T-helper 1 cell treated with Interleukin-12 subunit alpha and Interleukin-12 subunit beta and Interleukin-4 antibody, amounts not matched to agents 30 ng/mL and 1 ng/mL, for 36 hours (primary cell): ENCODE results near the gene ERF. TPM values are rescaled to one million over a fixed set of nuclear protein-coding genes. Genes with fewer than 3 reads are reported as not detected.

ENCODE experiments used
- intact Hi-C: fragments of 100-400 bp; cut with micrococcal nuclease; formaldehyde crosslinking; loops from one replicate; pipeline ENCODE4 v1.15.1; 2024
- total RNA-seq: library from RNA; stranded (reverse); gene quantifications from 2 replicates; pipeline ENCODE4 v1.2.3, GENCODE V29; 2022

The ERF gene
- total RNA-seq, 1 donor from 2014 or later, result 41.8 TPM

DNA sequence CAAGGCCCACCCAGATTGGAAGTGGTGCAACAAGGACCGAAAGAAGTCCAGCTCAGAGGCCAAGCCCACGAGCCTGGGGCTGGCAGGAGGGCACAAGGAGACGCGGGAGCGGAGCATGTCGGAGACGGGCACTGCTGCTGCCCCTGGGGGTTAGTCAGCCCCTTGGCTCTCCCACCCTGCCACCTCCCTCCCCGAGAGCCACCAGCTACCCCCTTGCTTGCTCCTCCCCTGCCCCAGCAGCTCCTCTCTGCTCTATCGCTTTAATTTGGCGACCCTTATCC lies 32.8 kb upstream of the ERF start:
- intact Hi-C loops, result no loop called here

DNA sequence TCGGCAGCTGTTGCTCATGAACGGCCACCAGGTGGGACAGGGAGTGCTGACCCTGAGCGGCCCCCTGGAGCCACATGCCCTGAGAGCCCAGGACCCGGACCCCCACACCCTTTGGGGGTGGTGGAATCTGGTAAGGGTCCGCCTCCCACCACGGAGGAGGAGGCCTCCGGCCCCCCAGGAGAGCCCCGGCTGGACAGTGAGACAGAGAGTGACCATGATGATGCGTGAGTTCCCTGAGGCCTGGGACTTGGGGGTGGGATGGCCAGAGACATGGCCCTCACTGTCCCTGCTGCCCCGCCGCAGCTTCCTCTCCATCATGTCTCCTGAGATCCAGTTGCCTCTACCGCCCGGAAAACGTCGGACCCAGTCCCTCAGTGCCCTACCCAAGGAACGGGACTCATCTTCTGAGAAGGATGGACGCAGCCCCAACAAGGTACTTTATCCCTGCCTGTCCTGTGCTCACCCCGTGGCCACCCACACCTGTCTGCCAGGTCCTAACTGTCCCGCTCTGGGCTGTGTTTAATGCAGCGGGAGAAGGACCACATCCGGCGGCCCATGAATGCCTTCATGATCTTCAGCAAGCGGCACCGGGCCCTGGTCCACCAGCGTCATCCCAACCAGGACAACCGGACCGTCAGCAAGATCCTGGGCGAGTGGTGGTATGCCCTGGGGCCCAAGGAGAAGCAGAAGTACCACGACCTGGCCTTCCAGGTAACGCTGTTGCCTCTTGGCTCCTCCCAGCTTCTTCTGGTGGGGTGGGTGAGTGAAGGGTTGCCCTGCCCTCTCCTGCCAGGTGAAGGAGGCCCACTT lies 32.3 kb upstream of the ERF start:
- intact Hi-C loops, result no loop called here

DNA sequence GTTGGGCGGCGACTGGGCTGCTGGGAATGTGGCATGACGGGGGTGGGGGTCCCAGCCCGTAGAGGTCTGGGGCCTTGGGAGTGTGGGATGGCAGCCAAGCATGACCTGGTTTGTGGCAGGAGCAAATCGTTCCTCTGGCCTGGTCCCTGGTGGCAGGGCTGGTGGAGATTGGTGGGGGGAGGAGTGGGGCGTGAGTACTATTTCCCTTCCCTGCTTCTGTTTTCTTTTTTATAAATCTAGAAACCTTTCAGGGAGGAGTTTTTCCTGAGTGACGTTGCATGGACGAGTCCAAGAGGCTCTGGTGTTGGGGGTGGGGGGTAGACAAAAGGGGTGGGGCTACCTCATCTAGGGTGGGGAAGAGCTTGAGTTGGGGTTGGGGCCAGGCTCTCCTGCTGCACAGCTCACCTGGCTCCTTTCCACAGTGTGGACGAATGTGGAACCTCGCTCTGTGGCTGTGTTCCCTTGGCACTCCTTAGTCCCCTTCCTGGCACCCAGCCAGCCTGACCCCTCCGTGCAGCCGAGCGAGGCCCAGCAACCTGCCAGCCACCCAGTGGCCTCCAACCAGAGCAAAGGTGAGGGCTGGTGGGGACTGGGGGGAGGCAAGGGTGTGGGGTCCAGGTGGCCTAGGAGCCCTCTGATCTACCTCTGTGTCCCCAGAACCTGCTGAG lies 31.6 kb upstream of the ERF start:
- intact Hi-C loops, result no loop called here

DNA sequence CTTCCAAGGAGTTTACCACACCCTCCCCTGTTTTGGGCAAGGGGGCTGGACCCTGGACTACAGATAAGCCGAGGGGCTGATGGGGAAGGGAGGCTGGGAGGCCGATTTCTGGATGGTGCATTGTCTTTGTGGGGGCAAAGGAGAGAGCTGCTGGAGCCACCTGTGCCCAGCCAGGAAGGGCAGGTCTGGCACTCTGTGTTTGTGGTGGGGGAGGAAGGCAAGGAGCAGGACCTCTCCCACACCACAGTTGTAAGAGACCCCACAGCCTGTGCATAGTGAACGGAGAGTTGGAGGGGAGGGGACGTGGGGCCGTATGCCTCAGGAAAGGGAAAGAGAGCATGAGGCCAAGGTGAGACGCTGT lies 31.0 kb upstream of the ERF start:
- intact Hi-C loops, result no loop called here

DNA sequence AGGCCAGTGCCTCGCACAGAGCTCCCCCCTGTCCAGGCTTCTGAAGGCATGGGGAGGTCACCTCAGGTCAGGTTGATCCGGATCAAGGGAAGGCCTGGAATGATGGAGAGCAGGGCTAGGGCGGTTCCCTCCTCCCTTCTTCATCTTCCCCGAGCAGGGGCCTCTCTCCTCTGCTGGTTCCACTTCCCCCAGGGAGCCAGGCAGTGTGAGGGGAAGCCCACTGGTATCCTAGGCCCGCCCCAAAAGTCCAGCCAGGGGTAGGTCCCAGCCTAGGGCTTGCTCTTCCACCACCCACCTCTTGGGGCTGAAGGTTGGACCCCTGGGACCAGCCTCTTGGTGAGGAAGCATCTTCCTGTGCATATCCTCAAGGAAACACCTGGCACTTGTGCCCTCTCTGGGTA lies 30.6 kb upstream of the ERF start:
- intact Hi-C loops, result no loop called here

DNA sequence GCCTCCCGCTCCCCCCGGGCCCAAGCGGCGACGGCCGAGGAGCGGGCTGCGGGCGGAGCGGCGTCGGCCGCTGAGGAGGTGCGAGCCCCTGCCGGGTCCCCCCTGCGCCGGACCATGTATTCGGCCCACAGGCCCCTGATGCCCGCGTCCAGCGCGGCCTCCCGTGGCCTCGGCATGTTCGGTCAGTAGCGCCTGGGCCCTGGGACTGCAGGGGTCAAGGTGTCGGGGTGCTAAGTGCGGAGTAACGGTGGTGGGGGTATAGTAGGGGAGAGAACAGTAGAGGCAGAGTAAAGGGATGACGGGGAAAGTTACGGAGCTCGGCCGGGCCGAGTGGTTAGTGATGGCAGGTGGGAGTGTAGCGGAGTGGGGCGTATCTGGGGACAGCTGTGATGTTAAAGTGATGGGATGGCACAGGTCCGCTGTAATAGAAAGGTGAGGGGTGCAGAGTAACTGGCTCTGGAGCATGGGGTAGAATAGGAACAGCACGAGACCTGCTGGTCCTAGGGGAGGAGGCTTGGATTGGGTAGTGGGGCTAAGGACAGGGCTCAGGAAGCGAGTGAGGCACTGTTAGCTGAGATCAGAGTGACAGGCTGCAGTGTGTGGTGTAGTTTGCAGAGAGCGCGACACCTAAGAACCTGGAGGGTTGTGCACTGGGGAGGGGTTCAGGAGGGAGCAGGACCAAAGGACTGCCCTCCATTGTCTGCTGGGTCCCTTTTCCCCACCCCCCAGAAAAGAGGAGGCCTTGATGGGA lies 29.8 kb upstream of the ERF start:
- intact Hi-C loops, result loop anchor here (5.0 kb wide), 2 partner anchors 402 to 1022 kb away; partner anchors contain the start of genes ARHGEF1 and HNRNPUL1

DNA sequence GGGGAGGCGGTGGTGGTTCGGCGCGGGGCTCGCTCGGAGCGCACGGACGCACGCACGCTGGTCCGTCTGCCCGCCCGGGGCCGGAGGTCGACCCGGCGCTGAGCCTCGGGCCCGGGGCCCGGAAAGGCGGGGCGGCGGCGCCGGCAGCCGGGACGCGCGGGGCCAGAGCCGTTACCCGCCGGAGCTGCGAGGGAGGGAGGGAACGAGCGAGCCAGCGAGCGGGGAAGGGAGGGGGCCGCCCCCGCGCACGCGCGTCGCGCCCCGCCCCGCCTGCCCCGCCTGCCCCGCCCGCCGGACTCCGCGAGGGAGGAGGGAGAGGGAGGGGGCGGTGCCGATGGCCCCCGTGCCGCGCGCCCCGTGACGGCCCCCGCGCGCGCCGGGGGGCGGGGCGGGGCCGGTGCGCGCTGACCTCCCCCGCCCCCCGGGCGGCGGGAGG lies 29.2 kb upstream of the ERF start:
- intact Hi-C loops, result loop anchor here (5.0 kb wide), 2 partner anchors 402 to 1022 kb away; partner anchors contain the start of genes ARHGEF1 and HNRNPUL1

DNA sequence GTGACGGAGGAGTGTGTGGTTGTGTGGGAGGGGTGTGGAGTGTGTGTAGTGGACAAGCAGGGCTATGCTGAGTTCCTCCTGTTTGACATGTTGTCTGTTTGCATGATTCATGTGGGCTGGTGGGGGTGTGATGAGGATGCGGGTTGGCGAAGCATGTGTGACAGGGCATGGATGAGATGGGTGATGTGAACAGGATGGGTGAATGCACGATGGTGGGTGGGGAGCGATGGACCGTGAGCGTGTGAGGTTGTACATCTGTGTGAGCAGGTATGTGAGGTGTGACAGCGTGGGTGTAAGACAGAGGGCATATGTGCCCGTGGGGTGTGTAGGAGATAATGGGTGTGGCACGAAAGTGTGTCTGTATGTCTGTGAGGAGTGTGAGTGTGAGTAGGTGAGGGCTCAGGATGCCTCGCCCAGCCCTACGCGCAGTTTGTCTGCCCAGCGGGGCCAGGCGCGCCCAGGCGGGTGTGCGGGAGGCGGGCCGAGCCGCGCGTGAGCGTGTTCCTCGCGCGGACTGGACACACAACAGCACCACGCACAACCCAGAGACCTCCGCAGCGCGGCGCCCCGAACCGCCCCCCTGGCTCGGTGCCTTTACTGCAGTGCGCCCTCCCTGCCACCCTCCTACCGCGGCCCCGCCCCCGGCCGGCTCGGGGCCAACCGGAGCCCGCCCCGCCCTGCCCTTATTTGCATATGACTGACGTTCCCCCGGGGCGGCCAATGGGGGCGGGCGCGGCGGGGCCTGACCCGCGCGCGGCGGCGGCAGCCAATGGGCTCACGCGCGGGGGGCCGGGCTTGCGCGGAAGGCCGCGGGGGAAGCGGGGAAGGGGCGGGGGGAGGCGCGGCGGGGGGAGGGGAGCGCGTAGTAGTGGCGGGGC lies 28.5 kb upstream of the ERF start:
- intact Hi-C loops, result loop anchor here (1.0 to 5.0 kb wide), 13 partner anchors 15 to 1021 kb away; partner anchors contain the start of genes ARHGEF1, ERF, HNRNPUL1 and MEGF8

DNA sequence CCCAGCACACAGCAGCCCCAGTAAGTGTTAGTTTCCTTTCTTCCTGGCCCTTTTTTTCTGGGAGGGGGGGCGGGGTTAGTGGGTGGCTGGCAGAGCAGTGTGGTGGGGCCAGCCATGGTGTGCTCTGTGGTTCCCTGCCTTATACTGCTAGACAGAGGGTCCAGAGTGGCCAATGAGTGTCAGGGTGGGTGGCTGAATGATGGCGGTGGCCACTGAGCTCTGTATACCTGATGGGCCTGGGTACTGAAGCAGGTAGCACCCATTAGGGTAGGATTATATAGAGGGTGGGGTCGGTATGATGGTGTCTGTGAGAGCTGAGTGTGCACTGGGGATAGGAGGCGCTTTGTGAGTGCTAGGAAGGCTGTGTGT lies 27.9 kb upstream of the ERF start:
- intact Hi-C loops, result loop anchor here (1.0 to 5.0 kb wide), 13 partner anchors 15 to 1021 kb away; partner anchors contain the start of genes ARHGEF1, ERF, HNRNPUL1 and MEGF8

DNA sequence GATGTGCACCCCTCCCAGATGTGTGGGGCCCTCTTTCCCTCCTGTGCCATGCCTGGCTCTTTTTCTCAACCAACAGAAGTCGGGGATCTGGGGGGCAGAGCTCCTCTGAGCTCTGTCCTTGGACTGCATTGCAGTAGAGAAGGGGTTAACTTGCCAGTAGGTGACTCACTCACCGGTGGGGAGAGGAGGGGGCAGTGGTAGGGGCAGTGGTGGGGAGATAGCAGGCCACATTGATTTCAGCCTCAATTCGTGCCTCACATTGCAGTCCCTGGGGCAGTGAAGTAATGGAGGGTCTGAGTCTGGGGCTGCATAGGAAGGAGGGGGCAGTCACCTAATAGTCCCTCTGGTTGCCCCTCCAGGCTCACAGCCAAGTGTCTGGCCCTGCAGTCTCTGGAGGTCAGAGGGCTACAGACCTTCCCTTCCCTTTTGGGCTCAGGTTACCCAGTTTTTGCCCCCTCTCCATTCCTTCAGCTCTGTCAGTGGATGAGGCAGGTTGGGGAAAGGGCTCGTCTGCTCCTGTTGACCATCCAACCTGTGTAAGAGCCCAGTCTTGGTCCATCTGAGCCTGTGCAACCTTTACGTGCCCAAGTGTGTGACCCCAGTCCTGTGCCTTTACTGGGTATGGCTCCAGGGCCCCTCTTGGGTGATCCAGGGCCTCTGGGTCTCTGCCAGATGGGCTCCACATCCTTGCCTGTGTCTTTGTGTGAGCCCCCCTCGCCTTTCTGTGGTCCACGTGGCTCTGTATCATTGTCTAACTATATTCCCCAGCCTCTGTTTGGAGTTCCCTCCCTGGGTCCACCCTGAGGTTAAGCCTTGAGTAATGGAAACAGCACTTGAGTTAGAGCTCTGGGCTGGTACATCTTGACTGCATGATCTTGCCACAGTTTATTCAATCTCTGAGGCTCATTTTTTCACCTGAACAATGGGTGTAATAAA lies 27.2 kb upstream of the ERF start:
- intact Hi-C loops, result loop anchor here (2.0 to 5.0 kb wide), 3 partner anchors 323 to 1020 kb away; partner anchors contain the start of genes ARHGEF1, HNRNPUL1 and RABAC1

DNA sequence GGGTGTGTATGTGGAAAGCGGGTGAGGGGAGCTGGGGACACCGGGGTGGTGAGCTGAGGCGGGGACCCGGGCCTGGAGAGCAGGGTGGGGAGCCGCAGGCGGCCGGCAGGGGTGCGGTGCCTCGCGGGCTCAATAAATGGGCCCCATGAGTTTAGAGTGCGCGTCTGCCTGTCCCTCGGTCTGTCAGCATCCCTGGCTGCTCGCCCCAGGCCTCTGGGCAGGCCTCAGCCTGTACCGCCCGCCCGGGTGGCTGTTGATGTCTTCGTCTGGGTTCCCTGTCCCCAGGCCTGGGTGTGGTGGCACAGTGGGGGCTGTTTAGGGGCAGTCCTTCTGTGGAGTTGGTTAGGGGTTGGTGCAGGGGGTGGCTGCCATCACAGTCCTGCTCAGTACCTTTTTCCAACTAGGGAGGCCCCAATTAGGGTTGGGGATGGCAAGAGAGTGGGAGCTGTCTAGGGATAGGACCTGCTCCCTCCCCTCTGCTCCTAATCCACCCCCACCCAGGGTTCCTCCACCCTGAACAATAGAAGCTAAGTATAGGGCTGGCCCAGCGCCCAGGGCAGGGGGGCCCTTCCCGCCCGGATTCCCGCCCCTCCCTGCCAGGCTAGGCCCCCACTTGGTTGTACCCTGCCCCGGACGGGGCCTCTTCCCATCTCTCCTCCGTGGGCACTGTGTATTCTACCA lies 26.4 kb upstream of the ERF start:
- intact Hi-C loops, result loop anchor here (2.0 to 5.0 kb wide), 3 partner anchors 322 to 1019 kb away; partner anchors contain the start of genes ARHGEF1, HNRNPUL1 and RABAC1

DNA sequence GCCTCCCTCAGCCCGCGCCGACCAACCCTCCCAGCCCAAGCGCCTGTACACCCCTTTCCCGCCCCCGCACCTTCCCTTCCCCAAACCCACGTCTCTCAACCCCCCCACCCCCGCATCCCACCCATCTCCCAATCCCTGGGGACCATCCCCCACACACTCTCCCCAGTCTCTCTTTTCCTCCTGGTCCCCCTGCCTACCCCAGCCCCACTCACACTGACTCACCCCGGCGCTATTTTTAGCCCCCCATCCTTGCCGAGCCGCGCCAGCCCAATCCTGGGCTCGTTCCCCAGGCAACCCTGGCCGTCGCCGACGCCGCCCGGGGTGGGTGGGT lies 25.9 kb upstream of the ERF start:
- intact Hi-C loops, result loop anchor here (1.0 to 5.0 kb wide), 4 partner anchors 147 to 1018 kb away; partner anchors contain the start of genes ARHGEF1, HNRNPUL1 and RABAC1

DNA sequence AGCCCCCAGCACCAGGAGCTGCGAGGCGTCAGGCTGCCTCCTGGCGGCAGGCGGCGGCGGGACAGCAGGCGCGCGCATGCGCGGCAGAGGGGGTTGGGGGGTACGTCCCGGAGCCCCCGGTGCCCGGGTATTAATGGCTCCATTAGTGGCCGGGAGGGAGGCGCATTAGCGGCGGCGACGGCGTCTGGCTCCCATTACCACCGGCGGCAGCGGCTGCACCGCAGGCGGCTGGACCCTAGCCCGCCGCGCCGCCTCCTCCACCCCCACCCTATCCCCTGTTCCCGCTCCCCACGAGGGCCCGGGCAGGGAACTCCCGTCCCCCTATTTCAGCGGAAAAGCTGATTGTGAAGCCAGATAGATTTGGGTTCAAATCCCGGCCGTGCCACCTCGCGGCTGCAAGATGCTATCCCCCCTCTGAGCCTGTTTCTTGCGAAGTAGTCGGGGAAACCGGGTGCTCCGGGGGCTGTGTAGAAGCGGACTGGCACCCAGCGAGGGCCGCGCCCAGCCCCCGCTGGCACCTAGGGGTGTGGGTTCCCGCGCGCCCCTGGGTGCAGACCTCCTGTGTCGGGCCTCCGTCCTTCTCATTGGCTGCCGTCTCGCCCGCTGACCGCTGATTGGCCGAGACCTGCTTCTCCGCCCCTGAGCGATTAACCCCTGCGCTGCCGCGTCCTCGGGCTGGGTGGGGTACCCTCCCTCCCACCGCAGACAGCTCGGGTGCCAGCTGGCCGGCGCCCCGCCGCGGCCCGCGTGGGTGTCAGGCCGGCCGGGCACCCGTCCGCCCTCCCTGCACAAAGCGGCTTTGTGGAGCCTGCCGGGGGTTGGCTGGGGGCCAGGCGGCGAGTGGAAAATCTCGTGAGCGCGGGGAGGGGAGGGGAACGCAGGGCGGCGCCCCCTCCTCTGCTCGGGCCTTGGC lies 25.2 kb upstream of the ERF start:
- intact Hi-C loops, result loop anchor here (1.0 to 5.0 kb wide), 5 partner anchors 147 to 1018 kb away; partner anchors contain the start of genes ARHGEF1, HNRNPUL1 and RABAC1

DNA sequence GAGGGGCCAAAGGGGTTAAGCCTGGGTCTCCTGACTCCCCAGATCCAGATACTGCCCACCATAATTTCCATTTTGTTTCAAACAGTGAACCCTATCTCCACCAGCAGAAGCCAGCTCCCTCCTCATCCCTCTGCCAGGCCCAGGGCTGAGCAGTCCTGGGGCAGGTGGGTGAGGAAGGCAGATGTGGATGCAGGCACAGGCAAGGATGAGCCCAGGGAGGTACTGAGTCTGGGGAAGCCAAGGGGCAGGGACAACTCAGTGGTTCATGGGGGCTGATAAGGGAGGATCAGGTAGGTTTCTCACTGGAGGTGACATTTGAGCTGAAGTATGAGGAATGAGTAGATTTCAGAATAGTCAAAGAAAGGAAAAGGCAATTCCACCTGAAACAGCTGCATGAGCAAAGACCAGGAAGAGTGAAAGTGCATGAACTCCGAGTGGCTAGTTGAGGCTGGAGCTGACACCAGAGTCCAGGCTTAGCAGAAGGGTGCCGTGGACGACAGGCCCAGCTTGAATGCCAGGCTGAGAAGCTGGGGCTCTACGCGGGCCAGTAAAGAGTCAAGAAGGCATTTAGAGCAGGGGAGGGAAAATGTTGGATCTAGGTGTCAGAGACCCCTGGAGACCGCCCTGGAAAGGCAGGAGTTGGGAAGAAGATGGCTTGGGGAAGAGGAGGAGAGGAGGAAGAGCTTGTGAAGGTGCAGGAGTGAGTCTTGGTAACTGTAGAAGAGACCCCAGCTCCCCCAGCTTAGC lies 24.4 kb upstream of the ERF start:
- intact Hi-C loops, result loop anchor here (1.0 kb wide), 1 partner anchor 171 kb away; no protein-coding TSS in a partner anchor

DNA sequence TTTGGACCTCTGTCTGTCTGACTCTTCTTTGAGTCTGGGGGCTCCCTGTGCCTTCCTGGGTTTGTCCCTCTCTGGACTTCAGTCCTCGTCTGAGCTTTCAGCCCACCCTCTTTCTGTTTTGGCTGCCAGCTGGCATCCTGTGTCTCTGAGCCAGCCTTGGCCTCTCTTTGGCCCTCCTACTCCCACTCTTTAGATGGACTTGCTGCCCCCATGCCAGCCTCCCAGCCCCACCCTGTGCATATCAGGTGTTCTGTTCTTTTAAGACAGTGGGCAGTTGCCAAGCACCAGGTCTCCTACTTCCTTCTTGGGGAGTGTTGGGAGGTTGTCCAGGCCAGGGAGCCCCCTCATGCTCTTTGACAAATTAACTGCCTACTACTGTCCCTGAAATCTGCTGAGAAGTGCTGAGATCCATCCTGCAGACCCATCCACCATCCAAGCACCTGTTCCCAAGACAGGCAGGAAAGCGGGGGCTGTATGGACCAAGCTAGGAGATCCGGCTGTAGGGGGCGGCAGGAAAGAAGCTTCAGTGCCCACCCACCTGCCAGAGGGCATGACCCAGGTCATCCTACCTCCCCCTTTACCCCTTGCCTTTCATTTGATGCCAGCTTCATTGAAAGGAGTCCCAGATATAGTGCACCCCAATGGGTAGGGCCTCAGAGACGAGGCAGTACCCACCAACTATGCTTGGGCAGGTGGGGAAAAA lies 23.7 kb upstream of the ERF start:
- intact Hi-C loops, result loop anchor here (1.0 kb wide), 1 partner anchor 170 kb away; no protein-coding TSS in a partner anchor

DNA sequence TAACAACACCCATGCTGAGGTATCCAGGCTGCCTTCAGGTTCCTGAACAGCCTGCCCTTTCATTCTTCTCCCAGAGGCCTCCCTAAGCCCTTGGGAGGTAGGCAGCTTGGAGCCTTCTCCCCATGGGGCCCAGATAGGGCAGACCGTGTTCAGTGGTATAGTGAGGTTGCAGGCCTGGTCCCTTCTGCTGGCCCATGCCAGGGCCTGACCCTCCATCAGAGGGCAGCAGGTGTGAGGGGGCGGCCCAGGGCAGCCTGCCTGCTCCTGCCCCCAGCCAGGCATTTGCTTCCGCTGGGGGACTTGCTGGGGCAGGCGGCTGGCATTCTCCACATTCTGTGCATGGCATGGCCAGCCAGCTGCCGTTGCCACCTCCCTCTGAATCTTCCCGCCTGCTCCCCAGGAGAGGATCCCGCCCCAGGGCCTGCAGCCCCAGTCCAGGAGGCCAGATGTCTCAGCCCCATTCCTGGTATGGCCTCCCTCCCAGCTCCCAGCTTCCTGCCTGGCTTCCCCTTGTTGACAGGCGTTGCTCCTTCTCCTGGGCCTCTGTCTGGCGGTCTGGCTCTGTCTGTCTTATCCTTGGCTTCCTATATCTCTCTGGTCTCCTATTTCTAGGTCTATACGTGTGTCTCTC lies 23.0 kb upstream of the ERF start:
- intact Hi-C loops, result no loop called here
